ENCODE measurements around the gene TRPC3. TPM values are rescaled to one million over a fixed set of nuclear protein-coding genes. Genes with fewer than 3 reads are reported as not detected.
A peak's percentile ranks its signal among the peaks of the same experiment; 100 is the strongest.

TRPC3 gene
- polyA plus RNA-seq, 1 donor: 2.2 TPM

DNA sequence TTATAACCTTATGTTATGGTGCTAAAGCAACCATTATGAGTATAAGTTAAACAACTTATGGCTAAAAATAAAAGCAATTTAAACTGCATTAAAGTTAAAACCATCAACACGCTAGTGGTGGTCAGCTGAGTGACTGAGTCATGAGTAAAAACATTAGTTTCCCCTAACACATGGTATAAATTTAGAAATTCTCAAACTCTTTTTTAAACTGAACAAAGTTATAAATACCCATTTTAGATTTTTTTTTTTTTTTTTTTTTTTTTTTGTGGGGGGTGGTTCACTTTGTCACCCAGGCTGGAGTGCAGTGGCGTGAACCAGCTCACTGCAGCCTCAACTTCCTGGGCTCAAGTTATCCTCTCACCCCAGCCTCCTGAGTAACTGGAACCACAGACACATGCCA, 76.2 kb downstream of the TRPC3 start:
- DNase-seq: no peak

DNA sequence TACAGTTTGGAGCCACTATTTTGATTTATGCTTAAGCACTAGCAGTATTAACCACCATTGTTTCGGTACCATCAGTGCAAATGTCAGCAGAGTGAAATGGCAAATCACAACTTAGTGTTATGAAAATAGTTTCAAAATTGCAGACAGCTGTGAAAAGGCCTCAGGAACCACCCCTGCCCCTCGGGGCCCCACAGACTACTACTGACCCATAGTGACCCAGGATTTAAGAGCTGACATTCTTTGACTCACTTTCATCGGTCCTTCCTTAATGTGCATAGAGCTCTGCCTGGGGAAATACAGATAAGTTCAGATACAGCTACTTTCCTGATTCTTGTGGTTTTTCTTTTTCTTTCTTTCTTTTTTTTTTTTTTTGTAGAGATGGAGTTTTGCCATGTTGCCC, 78.3 kb downstream of the TRPC3 start:
- no peak for DNase-seq

DNA sequence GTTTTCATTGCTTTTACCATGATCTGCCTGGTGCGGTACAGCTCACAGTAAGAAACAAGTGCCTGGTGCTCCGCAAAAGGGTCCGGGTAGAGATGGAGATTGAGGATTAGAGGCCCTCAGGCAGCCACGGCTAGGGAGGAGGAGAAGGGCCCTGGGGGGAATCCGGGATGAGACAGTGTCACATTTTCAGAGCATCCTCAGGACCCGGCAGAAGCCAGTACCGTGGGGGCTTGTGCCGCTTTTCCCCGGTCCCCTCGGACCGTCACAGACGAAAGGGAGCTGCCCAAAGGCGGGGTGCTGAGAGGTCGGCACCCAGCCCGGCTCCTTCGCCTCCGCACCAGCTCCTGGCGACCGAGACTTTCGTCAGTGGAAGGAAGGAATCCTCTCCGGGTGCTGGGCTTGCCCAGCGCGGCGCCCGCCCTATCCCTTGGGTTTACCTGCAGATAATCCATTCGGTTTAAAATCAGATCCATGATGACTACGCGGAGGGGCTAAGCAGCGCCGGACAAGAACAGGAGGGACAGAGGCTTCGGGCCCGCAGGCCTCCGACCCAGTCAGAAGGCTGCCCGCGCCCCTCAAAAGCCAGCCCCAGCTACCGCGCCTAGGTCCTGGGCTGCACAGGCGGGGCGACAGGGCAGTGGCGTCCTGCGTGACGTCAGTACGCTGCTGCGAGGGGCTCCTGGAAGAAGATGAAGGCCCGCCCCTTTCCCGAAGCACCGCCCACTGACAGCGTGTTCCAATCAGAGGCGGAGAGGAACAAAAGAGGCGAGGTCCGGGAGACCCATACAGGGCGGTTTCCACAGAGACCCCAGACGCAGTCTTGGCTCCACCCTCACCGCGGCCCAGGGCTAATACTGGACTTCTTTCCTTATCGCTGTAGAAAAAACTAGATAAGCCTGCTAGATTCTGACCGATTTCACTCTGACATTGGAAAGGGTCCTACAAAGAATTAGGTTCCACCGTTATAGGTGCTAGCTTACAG, 81.7 kb downstream of the TRPC3 start, which contains the start of gene BBS7:
Gene BBS7 (minus strand): TSS at position 634 of the 982 bp plus-strand sequence. CDS start 161 bp downstream, at position 473.
- DNase-seq: peak; percentile 99

DNA sequence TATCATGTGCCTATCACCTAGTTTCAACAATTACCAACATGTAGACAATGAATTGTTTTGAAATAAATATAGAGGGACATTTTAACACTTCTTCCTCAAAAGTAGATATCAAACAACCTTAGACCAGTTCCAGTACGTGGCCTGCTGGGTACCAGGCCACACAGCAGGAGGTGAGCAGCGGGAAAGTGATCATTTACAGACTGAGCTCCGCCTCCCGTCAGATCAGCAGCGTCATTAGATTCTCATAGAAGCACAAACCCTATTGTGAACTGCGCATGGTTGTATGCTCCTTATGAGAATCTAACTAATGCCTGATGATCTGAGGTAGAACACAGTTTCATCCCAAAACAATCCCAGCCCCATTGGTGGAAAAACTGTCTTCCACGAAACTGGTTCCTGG, 88.1 kb downstream of the TRPC3 start:
- no peak for DNase-seq

DNA sequence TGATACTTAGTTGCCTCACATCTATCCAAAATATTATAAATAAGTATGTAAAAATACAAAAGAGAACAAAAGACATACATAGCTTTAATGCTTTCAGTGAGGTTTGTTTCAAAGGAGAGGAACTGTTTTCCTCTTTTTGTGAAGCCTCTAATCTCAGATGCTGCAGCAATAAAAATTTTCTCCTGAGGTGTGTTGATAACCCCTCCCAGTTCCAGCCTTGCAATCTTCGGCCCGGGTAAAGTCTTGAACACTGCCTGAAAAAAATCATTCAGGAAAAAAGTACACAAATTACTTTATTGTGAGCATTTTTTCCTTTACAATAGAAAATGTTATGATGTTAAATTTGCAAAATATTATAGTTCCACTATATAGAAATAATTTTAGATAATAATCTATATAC, 90.4 kb downstream of the TRPC3 start:
- no peak for DNase-seq

DNA sequence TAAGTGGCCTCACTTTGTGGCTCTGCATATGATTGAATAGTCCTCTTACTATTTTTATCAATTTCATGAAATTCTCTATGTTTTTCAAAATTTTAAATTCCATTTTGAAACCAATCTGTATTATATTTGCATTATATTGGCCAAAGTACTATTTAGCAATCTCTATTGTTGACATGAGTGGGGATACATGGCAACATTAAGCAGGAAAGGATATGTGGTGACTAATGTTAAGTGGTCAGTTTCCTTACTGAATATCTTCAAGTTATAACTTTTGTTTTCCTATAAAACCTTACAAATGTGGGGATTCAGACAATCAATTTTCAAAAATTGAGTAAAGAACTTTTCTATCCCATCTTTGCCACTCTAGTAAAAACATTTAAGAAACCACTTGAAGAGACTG, 91.7 kb downstream of the TRPC3 start:
- no peak for DNase-seq

DNA sequence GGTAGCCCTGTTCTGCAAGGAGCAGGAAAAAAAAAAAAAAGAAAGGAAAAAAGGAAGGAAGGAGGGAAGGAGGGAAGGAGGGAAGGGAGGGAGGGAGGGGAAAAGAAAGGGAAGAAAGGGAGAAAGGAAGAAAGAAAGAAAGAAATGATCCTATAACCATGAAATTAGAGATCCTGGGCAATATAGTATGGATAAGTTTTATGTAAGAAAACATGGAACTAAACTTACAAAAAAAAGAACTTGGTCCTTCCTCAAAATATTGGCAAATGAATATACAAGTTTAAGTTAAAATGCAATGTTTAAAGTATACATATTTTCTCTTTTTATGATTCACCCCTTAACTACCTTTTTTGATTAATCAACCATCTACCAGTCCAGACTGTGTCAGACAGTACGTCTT, 100.5 kb downstream of the TRPC3 start:
- no peak for DNase-seq

DNA sequence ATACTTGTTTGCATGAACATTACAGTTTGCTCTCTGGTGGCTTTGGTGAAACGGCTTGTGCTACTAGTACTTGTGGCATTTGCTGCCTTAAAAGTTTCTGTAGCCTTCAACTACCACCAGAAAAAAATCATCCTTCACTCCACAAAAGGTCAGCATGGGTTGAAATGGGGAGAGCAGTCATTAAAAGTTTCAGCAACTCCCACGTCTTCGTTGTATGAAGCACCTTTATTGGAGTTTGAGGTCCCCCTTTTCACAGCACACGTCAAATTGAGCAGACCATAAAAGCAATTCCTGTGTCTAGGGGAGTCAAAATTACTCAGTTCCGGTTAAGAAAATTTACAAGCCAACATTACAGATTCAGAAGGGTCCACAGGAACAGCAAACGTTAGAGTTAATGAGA, 105.2 kb downstream of the TRPC3 start:
- no peak for DNase-seq

DNA sequence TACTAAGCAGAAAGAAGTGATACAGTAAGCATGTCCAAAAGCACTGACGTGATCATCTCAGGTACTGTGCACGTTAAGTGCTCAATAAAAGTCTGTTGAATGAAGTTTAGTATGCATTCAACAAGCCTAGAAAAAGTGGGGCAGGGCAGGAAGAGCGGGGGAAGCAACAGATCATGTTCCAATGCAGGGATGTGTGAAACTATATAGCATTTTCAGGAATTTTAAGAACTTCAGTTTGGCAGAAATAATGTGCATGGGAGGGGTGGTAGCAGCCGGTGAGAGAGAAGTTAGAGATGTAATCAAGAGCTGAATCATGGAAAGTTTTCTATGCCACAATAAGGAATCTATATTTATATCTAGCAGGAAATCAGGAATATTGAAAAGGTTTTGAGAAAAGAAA, 109.0 kb downstream of the TRPC3 start:
- DNase-seq: no peak

DNA sequence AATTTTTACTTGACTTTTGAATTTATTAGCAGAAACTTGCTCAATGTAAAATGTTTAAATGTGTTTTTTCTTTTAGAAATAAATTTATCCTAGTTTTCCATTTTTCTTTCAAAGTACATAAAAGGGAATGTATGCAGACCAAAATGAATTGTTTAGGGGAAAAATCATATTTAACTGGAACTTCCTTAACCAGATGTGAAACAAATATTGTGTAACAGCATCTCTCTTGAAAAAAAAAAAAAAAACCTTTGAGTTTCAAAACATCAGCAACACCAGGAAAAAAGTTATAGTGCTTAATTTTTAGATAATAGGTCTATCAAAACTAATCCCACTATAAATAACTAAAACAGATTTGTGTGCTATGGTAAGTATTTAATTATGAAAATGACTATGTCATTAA, 113.7 kb downstream of the TRPC3 start:
- DNase-seq: no peak

DNA sequence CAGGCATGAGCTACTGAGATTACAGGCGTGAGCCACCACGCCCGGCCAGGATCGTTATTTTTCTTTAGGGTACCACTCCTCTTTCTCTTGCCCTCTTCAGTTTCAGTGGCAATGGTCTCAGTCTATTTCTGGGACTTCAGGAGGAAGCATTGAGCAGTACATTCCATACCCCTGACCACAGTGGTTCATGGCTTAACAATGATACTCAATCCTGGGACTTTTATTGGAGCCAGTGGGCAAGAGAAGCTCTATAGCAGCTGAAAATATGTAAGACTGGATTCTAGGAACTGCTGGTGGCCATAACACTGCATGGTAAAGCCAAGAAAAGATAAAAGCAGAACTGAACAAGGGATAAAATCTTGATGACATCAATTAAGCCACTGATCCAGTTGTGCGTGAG, 122.3 kb downstream of the TRPC3 start:
- DNase-seq: no peak

Other genes with a start within 250 kb of the TRPC3 start
- 0.47 TPM for gene SMIM43, start 186.9 kb downstream of the TRPC3 start, polyA plus RNA-seq (ENCODE audit: insufficient read length)
- gene EXOSC9, start 150.7 kb downstream of the TRPC3 start, polyA plus RNA-seq (ENCODE audit: insufficient read length): 71.0 TPM
- 49.8 TPM for gene CCNA2, start 128.2 kb downstream of the TRPC3 start, polyA plus RNA-seq (ENCODE audit: insufficient read length)
- 31.1 TPM for gene BBS7, start 81.6 kb downstream of the TRPC3 start, polyA plus RNA-seq (ENCODE audit: insufficient read length)
- 102 TPM for gene BLTP1, start 200.3 kb upstream of the TRPC3 start, polyA plus RNA-seq (ENCODE audit: insufficient read length)